Loucy (cell line): ENCODE measurements around the gene C17orf50.

Source experiments
- H2AFZ ChIP-seq: fragments of 200-600 bp; sonication (generic); 2 replicates; pipeline ENCODE4 v1.6.0; 2016; ENCODE audit warnings: antibody characterized with exemption, mild to moderate bottlenecking, low read length, moderate library complexity
- H3F3A ChIP-seq: fragments of 200-600 bp; 2 replicates; pipeline ENCODE4 v1.6.0; 2016; ENCODE audit warnings: antibody characterized with exemption, low read depth, mild to moderate bottlenecking
- H3K27me3 ChIP-seq: fragments of 200-600 bp; sonication (generic); 2 replicates; pipeline ENCODE4 v1.6.1; 2014; ENCODE audit warnings: low read length, mild to moderate bottlenecking; ENCODE audit not compliant: insufficient read depth, poor library complexity, severe bottlenecking
- H3K36me3 ChIP-seq: fragments of 200-600 bp; sonication (generic); 2 replicates; pipeline ENCODE4 v1.6.1; 2016; ENCODE audit warnings: low read length; ENCODE audit not compliant: insufficient read depth
- H3K4me1 ChIP-seq: fragments of 200-600 bp; sonication (generic); 2 replicates; pipeline ENCODE4 v1.5.1; 2014; ENCODE audit warnings: low read length, mild to moderate bottlenecking; ENCODE audit not compliant: insufficient read depth, poor library complexity, severe bottlenecking
- H3K4me2 ChIP-seq: fragments of 200-600 bp; sonication (generic); 2 replicates; pipeline ENCODE4 v1.6.0; 2014; ENCODE audit warnings: antibody characterized with exemption, low read length, low read depth, mild to moderate bottlenecking; ENCODE audit not compliant: poor library complexity, severe bottlenecking
- H3K4me3 ChIP-seq: fragments of 200-600 bp; sonication (generic); 2 replicates; pipeline ENCODE4 v1.5.1; 2014; ENCODE audit warnings: low read length, mild to moderate bottlenecking, mixed read lengths; ENCODE audit not compliant: poor library complexity, severe bottlenecking
- H3K79me2 ChIP-seq: fragments of 200-600 bp; sonication (generic); 2 replicates; pipeline ENCODE4 v1.6.1; 2014; ENCODE audit warnings: low read length; ENCODE audit not compliant: insufficient read depth
- H3K9ac ChIP-seq: fragments of 200-600 bp; sonication (generic); 2 replicates; pipeline ENCODE4 v1.6.0; 2014; ENCODE audit warnings: mild to moderate bottlenecking, low read depth, low read length, moderate library complexity; ENCODE audit not compliant: poor library complexity, severe bottlenecking
- H3K9me2 ChIP-seq: fragments of 200-600 bp; sonication (generic); replicated peaks from 2 replicates; pipeline ENCODE4 v1.6.1; 2016; ENCODE audit warnings: low read depth, low read length, mixed read lengths
- H3K9me3 ChIP-seq: fragments of 200-600 bp; sonication (generic); 2 replicates; pipeline ENCODE4 v1.6.1; 2014; ENCODE audit warnings: mild to moderate bottlenecking, antibody characterized with exemption, low read length, low read depth; ENCODE audit not compliant: insufficient read depth
- H4K20me1 ChIP-seq: fragments of 200-600 bp; sonication (generic); 2 replicates; pipeline ENCODE4 v1.6.0; 2014; ENCODE audit warnings: antibody characterized with exemption, low read length, mild to moderate bottlenecking; ENCODE audit not compliant: insufficient read depth, poor library complexity, severe bottlenecking
- CTCF ChIP-seq: fragments of 200-600 bp; sonication (generic); conservative IDR thresholded peaks from 2 replicates; pipeline ENCODE4 v1.5.1; 2014; ENCODE audit warnings: mild to moderate bottlenecking, antibody characterized with exemption, low read length
- EZH2phosphoT487 ChIP-seq: fragments of 200-600 bp; IDR thresholded peaks from 2 replicates; pipeline ENCODE4 v1.6.1; 2018; ENCODE audit warnings: antibody characterized with exemption, mild to moderate bottlenecking, moderate library complexity, borderline replicate concordance

Gene C17orf50

GRCh38 chr17:35744830-35745229 is 15.9 kb upstream of the C17orf50 start:
- Histone ChIP-seq H3K9me3 (no peaks in the 10 kb centered on the region), H3K9ac (no peak overlapping the region), H3K36me3 (no peaks in the 10 kb centered on the region), H3K4me2 (no peak overlapping the region), H3K4me3 (no peak overlapping the region), H3K79me2 (no peaks in the 10 kb centered on the region), H3F3A (no peaks in the 10 kb centered on the region), H3K4me1 (no peaks in the 10 kb centered on the region), H4K20me1 (no peaks in the 10 kb centered on the region), H3K9me2 (no peaks in the 10 kb centered on the region), H2AFZ (no peak overlapping the region), H3K27me3 (no peaks in the 10 kb centered on the region)
- no peak for TF ChIP-seq CTCF
- TF ChIP-seq EZH2phosphoT487 = no peak

- no peaks in the 10 kb centered on the region for H3K9me2 ChIP-seq
- H3K9me3 ChIP-seq = no peaks in the 10 kb centered on the region
- peaks cover 2% of the 10 kb centered on the region for H3K4me1 ChIP-seq
- H3K79me2 ChIP-seq = no peaks in the 10 kb centered on the region
- H2AFZ ChIP-seq = no peak overlapping the region
- H3K4me3 ChIP-seq = no peak overlapping the region
- no peaks in the 10 kb centered on the region for H3K36me3 ChIP-seq
- no peaks in the 10 kb centered on the region for H3K27me3 ChIP-seq
- no peak overlapping the region for H3K4me2 ChIP-seq
- H4K20me1 ChIP-seq = no peaks in the 10 kb centered on the region
- no peaks in the 10 kb centered on the region for H3F3A ChIP-seq
- H3K9ac ChIP-seq = no peak overlapping the region
- no peak for TF ChIP-seq CTCF
- no peak for TF ChIP-seq EZH2phosphoT487
These were observed 15.4 kb upstream of the C17orf50 start for GRCh38 chr17:35745246-35745645.

- Histone ChIP-seq H3K4me2 (no peak overlapping the region), H2AFZ (no peak overlapping the region), H3K27me3 (no peaks in the 10 kb centered on the region), H3K4me3 (no peak overlapping the region), H3K9me3 (no peaks in the 10 kb centered on the region), H4K20me1 (no peaks in the 10 kb centered on the region), H3K4me1 (peaks cover 3% of the 10 kb centered on the region), H3K9me2 (no peaks in the 10 kb centered on the region), H3K9ac (no peak overlapping the region), H3K79me2 (no peaks in the 10 kb centered on the region), H3F3A (no peaks in the 10 kb centered on the region), H3K36me3 (no peaks in the 10 kb centered on the region)
- no peak for TF ChIP-seq EZH2phosphoT487
- TF ChIP-seq CTCF = no peak
These were observed 14.9 kb upstream of the C17orf50 start for GRCh38 chr17:35745749-35746320.
